H1 (cell line): ENCODE data around the gene SSC5D. TPM values are rescaled to one million over a fixed set of nuclear protein-coding genes. Genes with fewer than 3 reads are reported as not detected.

Experiments used
- CTCF ChIA-PET: fragments of 300-600 bp; sonication (Branson Sonifier 250); formaldehyde crosslinking; loops from one replicate; lab custom pipeline; 2021; ENCODE audit not compliant: partially characterized antibody; lab: Charles Lee
- POLR2A ChIA-PET: fragments of 300-600 bp; sonication (Branson Sonifier 250); formaldehyde crosslinking; loops from one replicate; lab custom pipeline; 2021; ENCODE audit warnings: inconsistent platforms; ENCODE audit not compliant: partially characterized antibody; lab: Charles Lee
- DNase-seq, 2 experiments: peaks; one replicate each; pipeline versions ENCODE4 v3.0.0 to v3.0.0-alpha.2; 2010 to 2022; ENCODE audit warnings: low spot score in 2 of 2, low read depth in 1 of 2, mixed read lengths in 1 of 2
- FAIRE-seq: peaks from 2 replicates; lab custom pipeline; 2011; peaks lifted over from hg19 to GRCh38; lab: Jason Lieb, UNC
- H2AFZ ChIP-seq: 2 replicates; pipeline ENCODE4 v1.8.1; 2012; ENCODE audit warnings: low read length, inconsistent platforms
- H2AK5ac ChIP-seq: 2 replicates; pipeline ENCODE4 v1.6.1; 2013; ENCODE audit warnings: low read depth, low read length
- H2BK120ac ChIP-seq: replicated peaks from 2 replicates; pipeline ENCODE3; 2013; ENCODE audit warnings: low read depth, low read length, inconsistent platforms
- H2BK12ac ChIP-seq: 2 replicates; pipeline ENCODE4 v1.6.1; 2013; ENCODE audit warnings: low read depth, low read length
- H2BK15ac ChIP-seq: 2 replicates; pipeline ENCODE4 v1.6.1; 2013; ENCODE audit warnings: low read length
- H2BK20ac ChIP-seq: 2 replicates; pipeline ENCODE4 v1.6.1; 2013; ENCODE audit warnings: low read length
- H2BK5ac ChIP-seq: 2 replicates; pipeline ENCODE4 v1.6.1; 2013; ENCODE audit warnings: low read depth, low read length
- H3K14ac ChIP-seq: 2 replicates; pipeline ENCODE4 v1.6.1; 2013; ENCODE audit warnings: inconsistent platforms; ENCODE audit not compliant: insufficient read length
- H3K18ac ChIP-seq: 2 replicates; pipeline ENCODE4 v1.6.1; 2013; ENCODE audit warnings: low read length; ENCODE audit errors: extremely low read depth
- H3K23ac ChIP-seq: 2 replicates; pipeline ENCODE4 v1.6.1; 2013; ENCODE audit warnings: inconsistent platforms; ENCODE audit not compliant: insufficient read length
- H3K23me2 ChIP-seq: 2 replicates; pipeline ENCODE4 v1.6.1; 2013; ENCODE audit warnings: low read depth, low read length
- H3K27ac ChIP-seq: 2 replicates; pipeline ENCODE4 v1.6.1; 2011; ENCODE audit warnings: low read depth, low read length, inconsistent platforms
- H3K27me3 ChIP-seq, 4 experiments: replicated peaks in 1 of 4; 1 replicate in 1 of 4; 2 replicates in 3 of 4; pipeline versions ENCODE4 v1.6.1 to v1.8.1; 2011 to 2013; ENCODE audit warnings: low read length in 3 of 4, mild to moderate bottlenecking in 3 of 4, inconsistent platforms in 2 of 4, mixed read lengths in 2 of 4, moderate library complexity in 1 of 4; ENCODE audit not compliant: control insufficient read depth in 3 of 4, insufficient read depth in 3 of 4; ENCODE audit errors: extremely low read depth in 1 of 4
- H3K36me3 ChIP-seq, 4 experiments: 2 replicates each; pipeline versions ENCODE4 v1.6.1 to v1.8.1; 2011 to 2013; ENCODE audit warnings: mild to moderate bottlenecking in 4 of 4, low read length in 3 of 4, moderate library complexity in 2 of 4, control low read depth in 1 of 4, inconsistent platforms in 1 of 4; ENCODE audit not compliant: insufficient read depth in 4 of 4, control insufficient read depth in 2 of 4
- H3K4ac ChIP-seq: replicated peaks from 2 replicates; pipeline ENCODE3; 2013; ENCODE audit warnings: low read length, low read depth, mixed read lengths, inconsistent platforms; ENCODE audit not compliant: insufficient read length
- H3K4me1 ChIP-seq, 4 experiments: replicated peaks in 1 of 4; 1 replicate in 1 of 4; 2 replicates in 3 of 4; pipeline versions ENCODE4 v1.6.1 to v1.8.1; 2011 to 2013; ENCODE audit warnings: low read length in 3 of 4, inconsistent platforms in 2 of 4, mixed read lengths in 1 of 4; ENCODE audit not compliant: insufficient read depth in 4 of 4, control insufficient read depth in 3 of 4
- H3K4me2 ChIP-seq, 2 experiments: 2 replicates each; pipeline versions ENCODE4 v1.6.1 to v1.8.1; 2011 to 2013; ENCODE audit warnings: low read depth in 2 of 2, low read length in 2 of 2, control low read depth in 1 of 2, inconsistent platforms in 1 of 2, mild to moderate bottlenecking in 1 of 2; ENCODE audit not compliant: insufficient read depth in 1 of 2
- H3K4me3 ChIP-seq, 4 experiments: fragments of 200-600, 300-600 bp in 1 of 4; sonication (generic), shearing (Covaris generic), sonication (Bioruptor Twin) in 1 of 4; 2 replicates each; pipeline versions ENCODE4 v1.5.1 to v1.8.1; 2011 to 2016; ENCODE audit warnings: low read length in 4 of 4, low read depth in 3 of 4, control low read depth in 2 of 4, inconsistent platforms in 2 of 4, mild to moderate bottlenecking in 2 of 4, mixed read lengths in 1 of 4, moderate library complexity in 1 of 4; ENCODE audit not compliant: insufficient read depth in 2 of 4; ENCODE audit errors: extremely low read depth in 1 of 4
- H3K56ac ChIP-seq: replicated peaks from 2 replicates; pipeline ENCODE3; 2013; ENCODE audit warnings: low read depth, mild to moderate bottlenecking, mixed read lengths, low read length, inconsistent platforms; ENCODE audit not compliant: insufficient read length
- H3K79me1 ChIP-seq: 2 replicates; pipeline ENCODE4 v1.6.1; 2013; ENCODE audit warnings: low read depth, low read length, control low read depth
- H3K79me2 ChIP-seq, 2 experiments: 2 replicates each; pipeline versions ENCODE4 v1.6.1 to v1.8.1; 2012 to 2013; ENCODE audit warnings: low read length in 2 of 2, mild to moderate bottlenecking in 2 of 2, inconsistent platforms in 1 of 2; ENCODE audit not compliant: insufficient read depth in 2 of 2, control insufficient read depth in 1 of 2
- H3K9ac ChIP-seq, 4 experiments: replicated peaks in 1 of 4; 1 replicate in 1 of 4; 2 replicates in 3 of 4; pipeline versions ENCODE4 v1.6.1 to v1.8.1; 2011 to 2013; ENCODE audit warnings: low read depth in 3 of 4, low read length in 3 of 4, control low read depth in 2 of 4, mild to moderate bottlenecking in 2 of 4, moderate library complexity in 2 of 4, inconsistent platforms in 1 of 4; ENCODE audit errors: extremely low read depth in 1 of 4
- H3K9me3 ChIP-seq, 2 experiments: 2 replicates each; pipeline versions ENCODE4 v1.6.1 to v1.8.1; 2012 to 2013; ENCODE audit warnings: mild to moderate bottlenecking in 2 of 2, moderate library complexity in 2 of 2, control low read depth in 1 of 2, inconsistent platforms in 1 of 2, low read depth in 1 of 2, low read length in 1 of 2, mixed read lengths in 1 of 2; ENCODE audit not compliant: insufficient read depth in 2 of 2
- H4K20me1 ChIP-seq, 2 experiments: replicated peaks in 1 of 2; 2 replicates each; pipeline versions ENCODE3 to v1.8.1; 2011 to 2013; ENCODE audit warnings: inconsistent platforms in 2 of 2, low read length in 2 of 2, mild to moderate bottlenecking in 1 of 2; ENCODE audit not compliant: insufficient read depth in 2 of 2, control insufficient read depth in 1 of 2
- H4K5ac ChIP-seq: 2 replicates; pipeline ENCODE4 v1.6.1; 2013; ENCODE audit warnings: low read length, low read depth, mixed read lengths, inconsistent platforms; ENCODE audit not compliant: insufficient read length
- H4K8ac ChIP-seq: 2 replicates; pipeline ENCODE4 v1.8.0; 2013; ENCODE audit warnings: mild to moderate bottlenecking, moderate library complexity, low read length, inconsistent platforms; ENCODE audit not compliant: insufficient read depth; ENCODE audit errors: extremely low read depth
- H4K91ac ChIP-seq: replicated peaks from 2 replicates; pipeline ENCODE3; 2013; ENCODE audit warnings: low read length, mixed read lengths, inconsistent platforms; ENCODE audit not compliant: insufficient read length
- CHD2 ChIP-seq: IDR thresholded peaks from 2 replicates; pipeline ENCODE4 v1.6.1; 2012; ENCODE audit warnings: low read length, improper control_type of control experiment
- EGR1 ChIP-seq: IDR thresholded peaks from 2 replicates; pipeline ENCODE4 v1.6.1; 2011; ENCODE audit warnings: low read depth, low read length, borderline replicate concordance
- EZH2 ChIP-seq: fragments of 200-600 bp; sonication (generic); IDR thresholded peaks from 2 replicates; pipeline ENCODE4 v1.7.1; 2012; ENCODE audit warnings: low read depth, mild to moderate bottlenecking, moderate library complexity, low read length, inconsistent platforms; ENCODE audit not compliant: severe bottlenecking
- FOSL1 ChIP-seq: IDR thresholded peaks from 2 replicates; pipeline ENCODE4 v1.6.1; 2011; ENCODE audit warnings: mild to moderate bottlenecking, low read depth, low read length, moderate library complexity; ENCODE audit not compliant: insufficient read depth
- HDAC2 ChIP-seq, 2 experiments: fragments of 300-600 bp in 1 of 2; sonication (generic) in 1 of 2; IDR thresholded peaks; 2 replicates each; pipeline ENCODE4 v1.6.1; 2011 to 2012; ENCODE audit warnings: low read depth in 2 of 2, low read length in 2 of 2, mild to moderate bottlenecking in 2 of 2, moderate library complexity in 2 of 2, borderline replicate concordance in 1 of 2, inconsistent platforms in 1 of 2
- KDM1A ChIP-seq: fragments of 200-600, 300-600 bp; sonication (generic); IDR thresholded peaks from 2 replicates; pipeline ENCODE4 v1.7.1; 2016; ENCODE audit warnings: mild to moderate bottlenecking, low read length, borderline replicate concordance
- RNF2 ChIP-seq: fragments of 200-900, 300-1000 bp; sonication (generic); IDR thresholded peaks from 2 replicates; pipeline ENCODE4 v1.7.1; 2016; ENCODE audit warnings: borderline replicate concordance, low read depth, mild to moderate bottlenecking, antibody characterized with exemption, low read length; ENCODE audit not compliant: poor library complexity, severe bottlenecking; ENCODE audit errors: missing control alignments
- TBP ChIP-seq: IDR thresholded peaks from 2 replicates; pipeline ENCODE4 v1.6.1; 2011; ENCODE audit warnings: low read depth, low read length, improper control_type of control experiment
- WGBS, 2 experiments: shearing (Covaris generic) in 1 of 2; methylation state at CpG; one replicate each; pipeline versions ENCODE4 v1.1.6 to v1.1.7; 2013 to 2015; ENCODE audit warnings: low lambda C conversion rate in 2 of 2, mixed read lengths in 2 of 2, inconsistent platforms in 1 of 2, low coverage in 1 of 2, missing lambda C conversion rate in 1 of 2; ENCODE audit not compliant: insufficient replicate concordance in 2 of 2, insufficient coverage in 1 of 2, insufficient read length in 1 of 2; ENCODE audit errors: extremely low coverage in 1 of 2, missing lambda C conversion rate in 1 of 2; 5-methylcytosine and 5-hydroxymethylcytosine counted together
- polyA plus RNA-seq, 7 experiments: library from polyadenylated mRNA; depleted of rRNA in 3 of 7; stranded (reverse) in 5 of 7; unstranded in 2 of 7; fragments of >200 nt in 5 of 7; fragments of 200-250 nt in 2 of 7; gene quantifications; 1 replicate in 5 of 7; 2 replicates in 1 of 7; 4 replicates in 1 of 7; pipeline versions ENCODE4 v1.2.1 to v1.2.3, GENCODE V29; 2011 to 2013; ENCODE audit warnings: missing spikeins in 2 of 7, mixed read lengths in 2 of 7
- total RNA-seq: library from RNA; stranded (reverse); fragmentation: NEBNext Ultra II Directional; extraction: Animal tissue kit (Norgen Biotek cat#: 25700); gene quantifications from 2 replicates; pipeline ENCODE4 v1.2.1, GENCODE V29; 2021

SSC5D gene
- total and polyA plus RNA-seq, 2 of the 8 experiments (the other 6 are each of a cell fraction or from before 2014, with no cell fraction given) = 0.39 to 1.7 TPM

DNA sequence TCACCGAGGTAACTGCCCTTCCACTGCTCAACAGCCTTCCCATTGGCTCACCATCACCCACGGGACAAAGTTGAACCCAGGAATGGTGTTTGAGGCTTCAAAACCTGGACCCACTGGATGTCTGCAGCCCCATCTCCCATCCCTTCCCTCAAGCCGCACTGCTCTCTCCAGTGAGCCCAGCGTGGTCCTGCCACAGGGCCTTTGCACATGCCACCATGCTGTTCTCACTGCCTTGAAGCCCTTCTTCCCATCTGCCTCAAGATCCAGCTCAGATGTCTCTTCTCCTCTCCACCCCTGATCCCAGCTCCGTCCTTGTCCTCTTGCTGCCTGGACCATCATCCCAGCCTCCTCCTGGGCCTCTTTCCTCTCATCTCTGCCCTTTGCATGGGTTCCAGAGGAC is 49.2 kb upstream of the SSC5D start:
- Histone ChIP-seq H3K23me2 (peaks cover 26% of the 10 kb centered on the region; the same call in 1 of the 2 replicates), H3K4ac (no peak overlapping the region), H3K36me3 (no peaks in the 10 kb centered on the region), H3K4me1 (peaks cover 6 to 21% (median 9%) of the 10 kb centered on the region in 4 experiments), H3K18ac (no peak overlapping the region), H2BK15ac (no peak overlapping the region), H4K20me1 (peaks cover 6 to 25% of the 10 kb centered on the region in 2 experiments), H3K79me2 (no peaks in the 10 kb centered on the region), H4K5ac (no peak overlapping the region), H2BK12ac (peak overlapping the region; percentile 27; the same call in 1 of the 2 replicates), H3K27ac (no peak overlapping the region), H2BK20ac (no peak overlapping the region), H3K9me3 (no peaks in the 10 kb centered on the region), H3K27me3 (peaks cover 27 to 59% (median 51%) of the 10 kb centered on the region in 4 experiments), H4K8ac (no peak overlapping the region), H2AFZ (no peak overlapping the region), H3K56ac (no peak overlapping the region), H3K9ac (no peak overlapping the region), H3K4me2 (no peak overlapping the region), H2AK5ac (0 out of 2 replicates have a peak overlapping the region, but pooled peaks have one; percentile 60), H2BK5ac (no peak overlapping the region), H3K23ac (no peak overlapping the region), H3K4me3 (no peak overlapping the region), H2BK120ac (no peak overlapping the region), H3K14ac (no peak overlapping the region), H4K91ac (no peak overlapping the region), H3K79me1 (peaks cover 6% of the 10 kb centered on the region)
- FAIRE-seq (no peak), DNase-seq (no peak)
- CTCF ChIA-PET = interaction anchor here (0.8 to 1.3 kb wide), 3 partner anchors 21 to 150 kb away, joined by 3 to 5 read pairs (median 3); no protein-coding TSS in a partner anchor
- POLR2A ChIA-PET = interaction anchor here (0.7 to 4.0 kb wide), 3 partner anchors 10 to 217 kb away, joined by 3 to 48 read pairs (median 4); partner anchors contain the start of gene UBE2S
- 77% methylated on average over 5 of the region's 5 CpGs; no CpG with 5 or more reads in 1 of the 2 experiments for WGBS, 2 experiments
- no peak for TF ChIP-seq CHD2
- no peak for TF ChIP-seq RNF2
- TF ChIP-seq EZH2 = no peak
- TF ChIP-seq KDM1A = 0 out of 2 replicates have a peak, but pooled peaks have one; percentile 62
- TF ChIP-seq TBP = no peak
- TF ChIP-seq FOSL1 = no peak
- TF ChIP-seq EGR1 = no peak
- no peak for TF ChIP-seq HDAC2 (IDR thresholded peaks at IDR 0.05; ENCODE audit: borderline replicate concordance in 1 of 2, low read depth in 2 of 2, low read length in 2 of 2)
